DND-41 (cell line): ENCODE measurements around the gene DNAJC15.
"Not testable (repeated sequence)": the region's sequence is repeated elsewhere in the genome, so short reads cannot be mapped to it uniquely, and the experiment has no call there.

ENCODE experiments used
- ATAC-seq: fragments of 200-7000 bp; cut with Tn5 transposase; 3 replicates; pipeline ENCODE4 v1.9.1; 2021; ENCODE audit warnings: low read depth; ENCODE audit not compliant: insufficient read depth
- DNase-seq: peaks from one replicate; pipeline ENCODE4 v3.0.0-alpha.2; 2020
- H2AFZ ChIP-seq: 2 replicates; pipeline ENCODE4 v1.6.0; 2012; ENCODE audit warnings: low read depth, low read length
- H3K27ac ChIP-seq: 2 replicates; pipeline ENCODE4 v1.5.1; 2012; ENCODE audit warnings: low read length, inconsistent platforms
- H3K27me3 ChIP-seq: fragments of 200-600 bp; sonication (generic); 2 replicates; pipeline ENCODE4 v1.6.0; 2012; ENCODE audit warnings: low read length, mild to moderate bottlenecking, inconsistent platforms; ENCODE audit not compliant: insufficient read depth, poor library complexity
- H3K36me3 ChIP-seq: 2 replicates; pipeline ENCODE4 v1.5.1; 2012; ENCODE audit warnings: low read length, inconsistent platforms; ENCODE audit not compliant: insufficient read depth
- H3K4me1 ChIP-seq: 2 replicates; pipeline ENCODE4 v1.5.1; 2012; ENCODE audit warnings: mild to moderate bottlenecking, low read length; ENCODE audit not compliant: insufficient read depth
- H3K4me2 ChIP-seq: 2 replicates; pipeline ENCODE4 v1.6.0; 2012; ENCODE audit warnings: mild to moderate bottlenecking, moderate library complexity, low read length, inconsistent platforms; ENCODE audit not compliant: insufficient read depth
- H3K4me3 ChIP-seq, 2 experiments: fragments of 200-600 bp in 1 of 2; shearing (Covaris generic) in 1 of 2; 2 replicates each; pipeline ENCODE4 v1.5.1; 2012 to 2016; ENCODE audit warnings: inconsistent platforms in 2 of 2, low read length in 2 of 2, mild to moderate bottlenecking in 2 of 2, low read depth in 1 of 2, moderate library complexity in 1 of 2
- H3K79me2 ChIP-seq: 2 replicates; pipeline ENCODE4 v1.6.0; 2012; ENCODE audit warnings: low read length, inconsistent platforms; ENCODE audit not compliant: insufficient read depth
- H3K9ac ChIP-seq: 2 replicates; pipeline ENCODE4 v1.6.0; 2012; ENCODE audit warnings: low read depth, mild to moderate bottlenecking, inconsistent platforms, low read length, moderate library complexity
- H3K9me3 ChIP-seq: 2 replicates; pipeline ENCODE4 v1.5.1; 2012; ENCODE audit warnings: low read length, moderate library complexity, mild to moderate bottlenecking, inconsistent platforms; ENCODE audit not compliant: insufficient read depth, severe bottlenecking
- H4K20me1 ChIP-seq: 2 replicates; pipeline ENCODE4 v1.6.0; 2012; ENCODE audit warnings: low read length; ENCODE audit not compliant: insufficient read depth
- EZH2 ChIP-seq: IDR thresholded peaks from 3 replicates; pipeline ENCODE4 v1.6.1; 2012; ENCODE audit warnings: borderline replicate concordance, low read depth, mild to moderate bottlenecking, moderate library complexity, low read length, inconsistent platforms; ENCODE audit not compliant: severe bottlenecking
- TF ChIP-seq, protein P1 (sequence below): IDR thresholded peaks from 2 replicates; pipeline ENCODE4 v1.5.1; 2012; ENCODE audit warnings: borderline replicate concordance, low read length, moderate library complexity, mild to moderate bottlenecking; ENCODE audit not compliant: poor library complexity, severe bottlenecking; ENCODE audit errors: extremely low read depth

Gene DNAJC15

DNA sequence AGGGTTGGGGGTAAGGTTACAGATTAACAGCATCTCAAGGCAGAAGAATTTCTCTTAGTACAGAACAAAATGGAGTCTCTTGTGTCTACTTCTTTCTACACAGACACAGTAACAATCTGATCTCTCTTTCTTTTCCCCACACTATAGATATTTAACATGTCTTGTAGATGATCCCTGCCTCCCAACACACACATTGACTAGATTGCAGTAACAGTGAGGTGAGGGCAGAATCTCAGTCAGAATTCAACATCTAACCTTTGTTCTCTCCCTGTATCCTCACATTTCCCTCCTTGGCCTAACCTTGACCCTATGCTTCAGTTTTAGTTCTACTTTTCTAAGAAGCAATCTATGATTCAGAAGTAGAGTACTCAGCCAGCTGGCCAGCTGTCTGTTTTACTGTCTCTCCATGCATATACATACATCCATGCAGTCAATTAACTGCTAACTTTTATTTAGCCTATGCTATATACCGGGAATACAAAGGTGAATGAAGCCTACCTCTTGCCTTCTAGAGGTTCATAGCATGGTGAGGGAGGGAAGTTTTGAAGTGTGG, 18.1 kb downstream of the DNAJC15 start:
- Histone ChIP-seq H3K4me1 (no peaks in the 10 kb centered on the region), H2AFZ (no peak overlapping the region), H3K36me3 (no peaks in the 10 kb centered on the region), H3K79me2 (no peaks in the 10 kb centered on the region), H3K4me3 (no peak overlapping the region), H3K9ac (no peak overlapping the region), H3K27ac (no peak overlapping the region), H3K9me3 (no peaks in the 10 kb centered on the region), H3K4me2 (no peak overlapping the region), H3K27me3 (no peaks in the 10 kb centered on the region), H4K20me1 (no peaks in the 10 kb centered on the region)
- ATAC-seq (no peak), DNase-seq (no peak)
- TF ChIP-seq, protein P1, sequence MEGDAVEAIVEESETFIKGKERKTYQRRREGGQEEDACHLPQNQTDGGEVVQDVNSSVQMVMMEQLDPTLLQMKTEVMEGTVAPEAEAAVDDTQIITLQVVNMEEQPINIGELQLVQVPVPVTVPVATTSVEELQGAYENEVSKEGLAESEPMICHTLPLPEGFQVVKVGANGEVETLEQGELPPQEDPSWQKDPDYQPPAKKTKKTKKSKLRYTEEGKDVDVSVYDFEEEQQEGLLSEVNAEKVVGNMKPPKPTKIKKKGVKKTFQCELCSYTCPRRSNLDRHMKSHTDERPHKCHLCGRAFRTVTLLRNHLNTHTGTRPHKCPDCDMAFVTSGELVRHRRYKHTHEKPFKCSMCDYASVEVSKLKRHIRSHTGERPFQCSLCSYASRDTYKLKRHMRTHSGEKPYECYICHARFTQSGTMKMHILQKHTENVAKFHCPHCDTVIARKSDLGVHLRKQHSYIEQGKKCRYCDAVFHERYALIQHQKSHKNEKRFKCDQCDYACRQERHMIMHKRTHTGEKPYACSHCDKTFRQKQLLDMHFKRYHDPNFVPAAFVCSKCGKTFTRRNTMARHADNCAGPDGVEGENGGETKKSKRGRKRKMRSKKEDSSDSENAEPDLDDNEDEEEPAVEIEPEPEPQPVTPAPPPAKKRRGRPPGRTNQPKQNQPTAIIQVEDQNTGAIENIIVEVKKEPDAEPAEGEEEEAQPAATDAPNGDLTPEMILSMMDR, result no peak
- no peak for TF ChIP-seq EZH2

DNA sequence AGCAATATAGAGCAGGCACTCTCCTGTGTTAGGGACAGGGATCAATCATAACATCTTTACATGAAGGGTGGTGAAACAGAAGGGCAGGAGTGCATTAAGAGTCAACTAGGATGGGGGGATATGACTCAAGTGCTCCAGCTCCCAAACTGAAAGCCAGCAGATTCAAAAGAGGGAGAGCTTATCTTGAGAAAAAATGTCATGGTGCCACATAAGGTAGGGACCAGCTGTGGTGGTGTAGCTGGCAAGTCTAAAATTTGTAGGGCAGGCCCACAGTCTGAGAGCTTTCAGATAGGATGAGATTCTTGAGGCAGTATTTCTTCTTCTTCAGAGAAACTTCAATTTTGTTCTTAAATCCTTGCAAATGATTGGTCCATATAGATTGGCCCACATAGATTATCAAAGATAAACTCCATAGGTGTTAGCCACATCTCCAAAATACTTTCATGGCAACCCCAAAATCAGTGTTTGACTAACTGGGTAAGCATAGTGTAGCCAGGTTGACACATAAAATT, 19.1 kb downstream of the DNAJC15 start:
- H2AFZ ChIP-seq, result no peak overlapping the region
- no peaks in the 10 kb centered on the region for H3K36me3 ChIP-seq
- TF ChIP-seq, protein P1, result no peak
- no peak for TF ChIP-seq EZH2
- no peak for DNase-seq
- no peaks in the 10 kb centered on the region for H3K9me3 ChIP-seq
- no peak overlapping the region for H3K4me2 ChIP-seq
- H3K9ac ChIP-seq, result no peak overlapping the region
- no peak overlapping the region for H3K4me3 ChIP-seq
- no peak overlapping the region for H3K27ac ChIP-seq
- no peaks in the 10 kb centered on the region for H4K20me1 ChIP-seq
- H3K27me3 ChIP-seq, result no peaks in the 10 kb centered on the region
- H3K79me2 ChIP-seq, result no peaks in the 10 kb centered on the region
- no peak for ATAC-seq
- H3K4me1 ChIP-seq, result no peaks in the 10 kb centered on the region

DNA sequence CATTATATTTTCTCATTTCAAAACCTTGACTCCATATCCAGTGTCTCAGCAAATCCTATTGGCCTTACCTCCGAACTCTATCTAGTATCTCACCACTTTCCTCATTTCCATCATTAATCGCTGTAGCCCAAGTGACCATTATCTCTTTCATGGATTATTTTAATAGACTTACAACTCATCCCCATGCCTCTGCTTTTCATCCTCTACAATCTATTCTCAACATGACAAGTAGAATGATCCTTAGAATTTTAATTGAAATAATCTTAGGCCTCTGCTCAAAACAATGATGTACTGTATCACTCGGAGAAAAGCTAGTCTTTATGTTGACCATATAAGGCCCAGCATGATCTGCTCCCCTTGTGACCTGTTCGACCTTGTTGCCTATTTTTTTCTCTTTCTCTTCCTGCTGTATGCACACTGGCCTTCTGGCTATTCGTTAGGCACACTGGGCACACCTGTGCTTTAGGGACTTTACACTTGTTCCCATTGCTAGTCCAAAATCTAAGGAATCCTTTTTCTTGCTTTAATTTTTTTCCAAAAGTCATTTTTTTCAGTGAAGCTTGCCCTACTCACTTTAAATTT, 21.4 kb downstream of the DNAJC15 start:
- Histone ChIP-seq H3K79me2 (no peaks in the 10 kb centered on the region), H3K27me3 (no peaks in the 10 kb centered on the region), H3K27ac (no peak overlapping the region), H4K20me1 (no peaks in the 10 kb centered on the region), H3K4me2 (no peak overlapping the region), H2AFZ (no peak overlapping the region), H3K9me3 (no peaks in the 10 kb centered on the region), H3K4me1 (no peaks in the 10 kb centered on the region), H3K9ac (no peak overlapping the region), H3K36me3 (no peaks in the 10 kb centered on the region), H3K4me3 (no peak overlapping the region)
- ATAC-seq (no peak), DNase-seq (no peak)
- TF ChIP-seq, protein P1, result no peak
- TF ChIP-seq EZH2, result no peak

DNA sequence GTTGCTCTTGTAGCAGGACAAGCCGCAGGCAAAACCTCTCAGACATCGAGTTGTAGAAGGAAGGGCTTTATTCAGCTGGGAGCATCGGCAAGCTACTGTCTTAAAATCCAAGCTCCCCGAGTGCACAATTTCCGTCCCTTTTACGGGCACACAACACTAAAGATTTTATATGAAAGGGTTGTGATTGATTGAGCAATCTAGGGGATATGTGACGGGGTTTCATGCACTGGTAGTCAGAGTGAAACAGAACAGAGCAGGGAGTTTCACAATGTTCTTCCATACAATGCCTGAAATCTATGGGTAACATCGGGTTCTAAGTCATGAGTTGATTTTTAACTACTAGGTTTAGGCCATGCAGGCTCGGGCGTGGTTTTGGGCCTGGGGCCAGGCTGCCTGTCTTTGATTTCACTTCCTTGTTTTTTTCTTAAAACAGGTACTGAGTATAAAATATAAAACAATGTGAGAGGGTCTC, 22.0 kb downstream of the DNAJC15 start:
- not testable (repeated sequence) for H3K27ac ChIP-seq, H3K9me3 ChIP-seq, H4K20me1 ChIP-seq, ATAC-seq, DNase-seq, H3K4me3 ChIP-seq, H3K27me3 ChIP-seq, H3K9ac ChIP-seq, H3K36me3 ChIP-seq, H3K79me2 ChIP-seq, H3K4me2 ChIP-seq, H3K4me1 ChIP-seq, H2AFZ ChIP-seq
